ENCODE data around the gene PEX11G.
"Not testable (repeated sequence)": the region's sequence is repeated elsewhere in the genome, so short reads cannot be mapped to it uniquely, and the experiment has no call there.

PEX11G gene

DNA sequence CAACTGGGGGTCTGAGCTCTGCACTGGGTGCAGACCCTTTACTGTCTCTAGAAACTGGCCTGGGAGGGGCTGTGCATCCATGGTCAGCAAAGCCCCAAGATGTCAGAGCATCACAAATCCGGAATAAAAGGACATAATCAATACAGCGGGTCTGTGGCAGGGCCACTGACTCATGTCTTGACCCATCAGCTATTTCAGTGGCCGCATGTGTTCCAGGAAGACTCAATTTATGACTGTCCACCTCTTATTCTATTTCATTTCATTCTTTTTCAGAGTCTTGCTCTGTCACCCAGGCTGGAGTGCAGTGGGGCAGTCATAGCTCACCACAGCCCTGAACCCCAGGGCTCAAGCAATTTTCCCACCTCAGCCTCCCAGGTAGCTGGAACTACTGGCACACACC, 53.2 kb downstream of the PEX11G start:
- no peak overlapping the region for H2BK12ac ChIP-seq (ENCODE audit: low read length)
- H3K4me3 ChIP-seq (ENCODE audit: low read depth, low read length): no peak overlapping the region
- H3K4ac ChIP-seq (ENCODE audit: low read depth, low read length): no peak overlapping the region
- no peak overlapping the region for H4K91ac ChIP-seq (ENCODE audit: low read depth, low read length)
- H3K18ac ChIP-seq (ENCODE audit: low read length): no peak overlapping the region
- no peak overlapping the region for H3K4me2 ChIP-seq (ENCODE audit: low read length)
- no peaks in the 10 kb centered on the region for H3K79me2 ChIP-seq (ENCODE audit: control insufficient read depth, insufficient read depth, low read length, poor library complexity)
- H2AK5ac ChIP-seq (ENCODE audit: low read length): no peak overlapping the region
- no CpG with 5 or more reads among the region's 3 CpGs for WGBS (ENCODE audit: extremely low coverage, insufficient coverage, insufficient read length)
- H3K36me3 ChIP-seq (ENCODE audit: control insufficient read depth in 1 of 2, insufficient read depth in 2 of 2, low read length in 2 of 2): peaks cover 23% of the 10 kb centered on the region in 2 experiments
- H2BK120ac ChIP-seq (ENCODE audit: insufficient read depth, low read length, poor library complexity): no peak overlapping the region
- H3K27ac ChIP-seq (ENCODE audit: low read depth, low read length): no peak overlapping the region
- H4K8ac ChIP-seq (ENCODE audit: low read depth, low read length): no peak overlapping the region
- no peak overlapping the region for H3K23ac ChIP-seq (ENCODE audit: low read length)
- no peaks in the 10 kb centered on the region for H3K4me1 ChIP-seq (ENCODE audit: control insufficient read depth in 1 of 2, insufficient read depth in 2 of 2, low read length in 2 of 2)
- H3K14ac ChIP-seq (ENCODE audit: low read length): no peak overlapping the region
- H3K9ac ChIP-seq (ENCODE audit: low read length): no peak overlapping the region
- no peaks in the 10 kb centered on the region for H3K9me3 ChIP-seq (ENCODE audit: insufficient read depth, low read depth, low read length)
- H2BK5ac ChIP-seq (ENCODE audit: low read depth, low read length, poor library complexity): no peak overlapping the region
- H4K12ac ChIP-seq (ENCODE audit: low read depth, low read length): no peak overlapping the region
- DNase-seq: no peak
- H2AFZ ChIP-seq (ENCODE audit: insufficient read depth, low read length, poor library complexity): no peak overlapping the region
- H3K27me3 ChIP-seq (ENCODE audit: insufficient read depth, low read length): no peaks in the 10 kb centered on the region
- no peaks in the 10 kb centered on the region for H3K79me1 ChIP-seq (ENCODE audit: low read length)

GRCh38 chr19:7434391-7434790, 54.4 kb downstream of the PEX11G start:
- Histone ChIP-seq H3K79me2 (ENCODE audit: control insufficient read depth, insufficient read depth, low read length, poor library complexity) (no peaks in the 10 kb centered on the region), H3K27ac (ENCODE audit: low read depth, low read length) (no peak overlapping the region), H2BK5ac (ENCODE audit: low read depth, low read length, poor library complexity) (no peak overlapping the region), H3K4ac (ENCODE audit: low read depth, low read length) (no peak overlapping the region), H2AFZ (ENCODE audit: insufficient read depth, low read length, poor library complexity) (no peak overlapping the region), H3K18ac (ENCODE audit: low read length) (no peak overlapping the region), H4K91ac (ENCODE audit: low read depth, low read length) (no peak overlapping the region), H3K4me1 (ENCODE audit: control insufficient read depth in 1 of 2, insufficient read depth in 2 of 2, low read length in 2 of 2) (no peaks in the 10 kb centered on the region), H3K4me2 (ENCODE audit: low read length) (no peak overlapping the region), H2AK5ac (ENCODE audit: low read length) (no peak overlapping the region), H3K9ac (ENCODE audit: low read length) (no peak overlapping the region), H4K12ac (ENCODE audit: low read depth, low read length) (no peak overlapping the region), H3K79me1 (ENCODE audit: low read length) (no peaks in the 10 kb centered on the region), H2BK120ac (ENCODE audit: insufficient read depth, low read length, poor library complexity) (no peak overlapping the region), H3K36me3 (ENCODE audit: control insufficient read depth in 1 of 2, insufficient read depth in 2 of 2, low read length in 2 of 2) (peaks cover 15 to 18% of the 10 kb centered on the region in 2 experiments), H2BK12ac (ENCODE audit: low read length) (no peak overlapping the region), H3K4me3 (ENCODE audit: low read depth, low read length) (no peak overlapping the region), H3K14ac (ENCODE audit: low read length) (no peak overlapping the region), H3K23ac (ENCODE audit: low read length) (no peak overlapping the region), H4K8ac (ENCODE audit: low read depth, low read length) (no peak overlapping the region), H3K9me3 (ENCODE audit: insufficient read depth, low read depth, low read length) (no peaks in the 10 kb centered on the region), H3K27me3 (ENCODE audit: insufficient read depth, low read length) (no peaks in the 10 kb centered on the region)
- no CpG with 5 or more reads among the region's 10 CpGs for WGBS (ENCODE audit: extremely low coverage, insufficient coverage, insufficient read length)
- no peak for DNase-seq

DNA sequence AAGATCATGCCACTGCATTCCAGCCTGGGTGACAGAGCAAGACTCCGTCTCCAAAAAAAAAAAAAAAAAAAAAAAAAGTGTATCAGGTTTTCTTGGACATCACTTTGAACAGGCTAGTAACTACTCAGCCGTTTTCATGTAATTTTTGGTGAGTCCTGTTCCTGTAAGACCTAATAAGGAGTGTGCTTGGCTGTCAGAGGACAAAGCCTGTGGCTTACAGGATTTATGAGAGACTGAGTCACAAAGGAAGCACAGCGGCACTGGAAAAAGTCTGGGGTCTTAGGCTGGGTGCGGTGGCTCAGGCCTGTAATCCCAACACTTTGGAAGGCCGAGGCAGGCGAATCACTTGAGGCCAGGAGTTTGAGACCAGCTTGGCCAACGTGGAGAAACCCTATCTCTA, 55.4 kb downstream of the PEX11G start:
- H3K4me1 ChIP-seq (ENCODE audit: control insufficient read depth in 1 of 2, insufficient read depth in 2 of 2, low read length in 2 of 2); H2AFZ ChIP-seq (ENCODE audit: insufficient read depth, low read length, poor library complexity); H2BK5ac ChIP-seq (ENCODE audit: low read depth, low read length, poor library complexity); H4K91ac ChIP-seq (ENCODE audit: low read depth, low read length); H3K4ac ChIP-seq (ENCODE audit: low read depth, low read length); H3K27me3 ChIP-seq (ENCODE audit: insufficient read depth, low read length); H4K12ac ChIP-seq (ENCODE audit: low read depth, low read length); H3K27ac ChIP-seq (ENCODE audit: low read depth, low read length); H3K23ac ChIP-seq (ENCODE audit: low read length); H3K4me3 ChIP-seq (ENCODE audit: low read depth, low read length); H3K9ac ChIP-seq (ENCODE audit: low read length); H2BK120ac ChIP-seq (ENCODE audit: insufficient read depth, low read length, poor library complexity); H3K79me1 ChIP-seq (ENCODE audit: low read length); H2BK12ac ChIP-seq (ENCODE audit: low read length); H3K4me2 ChIP-seq (ENCODE audit: low read length); H3K14ac ChIP-seq (ENCODE audit: low read length); H3K18ac ChIP-seq (ENCODE audit: low read length); H3K79me2 ChIP-seq (ENCODE audit: control insufficient read depth, insufficient read depth, low read length, poor library complexity); DNase-seq; H2AK5ac ChIP-seq (ENCODE audit: low read length); H3K9me3 ChIP-seq (ENCODE audit: insufficient read depth, low read depth, low read length); H4K8ac ChIP-seq (ENCODE audit: low read depth, low read length): not testable (repeated sequence)
- peaks cover 15 to 18% of the 10 kb centered on the region in 2 experiments for H3K36me3 ChIP-seq (ENCODE audit: control insufficient read depth in 1 of 2, insufficient read depth in 2 of 2, low read length in 2 of 2)
- WGBS (ENCODE audit: extremely low coverage, insufficient coverage, insufficient read length): no CpG with 5 or more reads among the region's 7 CpGs

GRCh38 chr19:7429638-7430282, 59.1 kb downstream of the PEX11G start:
- H4K8ac ChIP-seq (ENCODE audit: low read depth, low read length): no peak overlapping the region
- H2AK5ac ChIP-seq (ENCODE audit: low read length): no peak overlapping the region
- no peak overlapping the region for H3K27ac ChIP-seq (ENCODE audit: low read depth, low read length)
- H3K4ac ChIP-seq (ENCODE audit: low read depth, low read length): no peak overlapping the region
- H2BK5ac ChIP-seq (ENCODE audit: low read depth, low read length, poor library complexity): no peak overlapping the region
- H3K27me3 ChIP-seq (ENCODE audit: insufficient read depth, low read length): no peaks in the 10 kb centered on the region
- no peak overlapping the region for H4K12ac ChIP-seq (ENCODE audit: low read depth, low read length)
- peaks cover 2% of the 10 kb centered on the region for H3K9me3 ChIP-seq (ENCODE audit: insufficient read depth, low read depth, low read length)
- peaks cover 11 to 16% of the 10 kb centered on the region in 2 experiments for H3K4me1 ChIP-seq (ENCODE audit: control insufficient read depth in 1 of 2, insufficient read depth in 2 of 2, low read length in 2 of 2)
- DNase-seq: no peak
- H4K91ac ChIP-seq (ENCODE audit: low read depth, low read length): no peak overlapping the region
- H3K9ac ChIP-seq (ENCODE audit: low read length): no peak overlapping the region
- no peak overlapping the region for H3K4me3 ChIP-seq (ENCODE audit: low read depth, low read length)
- WGBS (ENCODE audit: extremely low coverage, insufficient coverage, insufficient read length): no CpG with 5 or more reads among the region's 8 CpGs
- peaks cover 9% of the 10 kb centered on the region for H3K79me1 ChIP-seq (ENCODE audit: low read length)
- H3K36me3 ChIP-seq (ENCODE audit: control insufficient read depth in 1 of 2, insufficient read depth in 2 of 2, low read length in 2 of 2): peaks cover 5 to 9% of the 10 kb centered on the region in 2 experiments
- no peaks in the 10 kb centered on the region for H3K79me2 ChIP-seq (ENCODE audit: control insufficient read depth, insufficient read depth, low read length, poor library complexity)
- no peak overlapping the region for H2AFZ ChIP-seq (ENCODE audit: insufficient read depth, low read length, poor library complexity)
- H3K23ac ChIP-seq (ENCODE audit: low read length): no peak overlapping the region
- H3K4me2 ChIP-seq (ENCODE audit: low read length): no peak overlapping the region
- no peak overlapping the region for H3K18ac ChIP-seq (ENCODE audit: low read length)
- H3K14ac ChIP-seq (ENCODE audit: low read length): no peak overlapping the region
- no peak overlapping the region for H2BK120ac ChIP-seq (ENCODE audit: insufficient read depth, low read length, poor library complexity)
- H2BK12ac ChIP-seq (ENCODE audit: low read length): no peak overlapping the region
